ENCODE measurements around the gene NEB.

The NEB gene

DNA sequence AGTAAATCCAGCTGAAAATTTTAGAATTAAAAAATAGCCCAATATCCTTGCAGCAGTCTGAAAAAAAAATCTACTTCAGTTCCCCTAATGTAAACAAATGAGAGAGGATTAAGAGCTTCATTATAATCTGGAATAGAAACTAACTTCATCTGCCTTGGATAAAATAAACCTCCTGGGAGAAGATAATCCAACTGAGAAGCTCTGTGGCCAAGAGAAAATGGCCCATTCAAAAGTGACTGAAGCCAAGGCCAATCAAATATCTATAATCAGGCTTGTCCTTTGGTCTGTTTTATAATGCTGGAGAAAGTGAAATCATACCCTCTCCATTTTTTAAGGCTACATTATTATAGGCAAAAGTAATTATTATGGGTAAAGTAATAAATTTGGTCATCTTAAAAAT is 110.0 kb downstream of the NEB start:
- no peaks in the 10 kb centered on the region for H3K9me3 ChIP-seq (ENCODE audit: control insufficient read depth, insufficient read depth, low read length)
- H3K4me3 ChIP-seq (ENCODE audit: low read length) = no peak overlapping the region

GRCh38 chr2:151623631-151624030 is 110.6 kb downstream of the NEB start:
- H3K79me2 ChIP-seq (ENCODE audit: control insufficient read depth, low read length) = no peaks in the 10 kb centered on the region
- no peak overlapping the region for H3K4me3 ChIP-seq (ENCODE audit: low read length)
- no peaks in the 10 kb centered on the region for H3K9me2 ChIP-seq (replicated peaks; ENCODE audit: control insufficient read depth, low read length)
- no peak overlapping the region for H3K4me2 ChIP-seq (ENCODE audit: low read length)
- H3K9me3 ChIP-seq (ENCODE audit: control insufficient read depth, insufficient read depth, low read length) = no peaks in the 10 kb centered on the region
- H4K20me1 ChIP-seq (ENCODE audit: control insufficient read depth, insufficient read depth, low read depth, low read length) = no peaks in the 10 kb centered on the region
- no peak for TF ChIP-seq EZH2phosphoT487 (IDR thresholded peaks at IDR 0.05; ENCODE audit: borderline replicate concordance, low read length)
- TF ChIP-seq, protein P1, sequence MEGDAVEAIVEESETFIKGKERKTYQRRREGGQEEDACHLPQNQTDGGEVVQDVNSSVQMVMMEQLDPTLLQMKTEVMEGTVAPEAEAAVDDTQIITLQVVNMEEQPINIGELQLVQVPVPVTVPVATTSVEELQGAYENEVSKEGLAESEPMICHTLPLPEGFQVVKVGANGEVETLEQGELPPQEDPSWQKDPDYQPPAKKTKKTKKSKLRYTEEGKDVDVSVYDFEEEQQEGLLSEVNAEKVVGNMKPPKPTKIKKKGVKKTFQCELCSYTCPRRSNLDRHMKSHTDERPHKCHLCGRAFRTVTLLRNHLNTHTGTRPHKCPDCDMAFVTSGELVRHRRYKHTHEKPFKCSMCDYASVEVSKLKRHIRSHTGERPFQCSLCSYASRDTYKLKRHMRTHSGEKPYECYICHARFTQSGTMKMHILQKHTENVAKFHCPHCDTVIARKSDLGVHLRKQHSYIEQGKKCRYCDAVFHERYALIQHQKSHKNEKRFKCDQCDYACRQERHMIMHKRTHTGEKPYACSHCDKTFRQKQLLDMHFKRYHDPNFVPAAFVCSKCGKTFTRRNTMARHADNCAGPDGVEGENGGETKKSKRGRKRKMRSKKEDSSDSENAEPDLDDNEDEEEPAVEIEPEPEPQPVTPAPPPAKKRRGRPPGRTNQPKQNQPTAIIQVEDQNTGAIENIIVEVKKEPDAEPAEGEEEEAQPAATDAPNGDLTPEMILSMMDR (IDR thresholded peaks at IDR 0.05; ENCODE audit: low read depth, low read length, poor library complexity, severe bottlenecking) = no peak
- no peaks in the 10 kb centered on the region for H3F3A ChIP-seq (ENCODE audit: control insufficient read depth, insufficient read depth)
- no peaks in the 10 kb centered on the region for H3K36me3 ChIP-seq (ENCODE audit: control insufficient read depth, low read length)
- no peaks in the 10 kb centered on the region for H3K4me1 ChIP-seq (ENCODE audit: control insufficient read depth, low read length)
- no peak overlapping the region for H3K27ac ChIP-seq (ENCODE audit: low read depth, low read length)
- peaks cover 2% of the 10 kb centered on the region; the same call in 1 of the 2 replicates for H3K27me3 ChIP-seq (ENCODE audit: control insufficient read depth, low read length)

More for the DNA sequence above, 110.0 kb downstream of the NEB start:
- H3K36me3 ChIP-seq (ENCODE audit: control insufficient read depth, low read length) = no peaks in the 10 kb centered on the region
- no peaks in the 10 kb centered on the region for H4K20me1 ChIP-seq (ENCODE audit: control insufficient read depth, insufficient read depth, low read depth, low read length)
- no peaks in the 10 kb centered on the region for H3K4me1 ChIP-seq (ENCODE audit: control insufficient read depth, low read length)
- TF ChIP-seq, protein P1 (IDR thresholded peaks at IDR 0.05; ENCODE audit: low read depth, low read length, poor library complexity, severe bottlenecking) = no peak
- TF ChIP-seq EZH2phosphoT487 (IDR thresholded peaks at IDR 0.05; ENCODE audit: borderline replicate concordance, low read length) = no peak
- H3F3A ChIP-seq (ENCODE audit: control insufficient read depth, insufficient read depth) = no peaks in the 10 kb centered on the region
- H3K9me2 ChIP-seq (replicated peaks; ENCODE audit: control insufficient read depth, low read length) = no peaks in the 10 kb centered on the region
- H3K27ac ChIP-seq (ENCODE audit: low read depth, low read length) = no peak overlapping the region
- H3K4me2 ChIP-seq (ENCODE audit: low read length) = no peak overlapping the region
- peaks cover 2% of the 10 kb centered on the region; the same call in 1 of the 2 replicates for H3K27me3 ChIP-seq (ENCODE audit: control insufficient read depth, low read length)
- no peaks in the 10 kb centered on the region for H3K79me2 ChIP-seq (ENCODE audit: control insufficient read depth, low read length)

- Histone ChIP-seq H3K27me3 (ENCODE audit: control insufficient read depth, low read length) (peaks cover 2% of the 10 kb centered on the region; the same call in 1 of the 2 replicates), H3K9me2 (replicated peaks; ENCODE audit: control insufficient read depth, low read length) (no peaks in the 10 kb centered on the region), H3K79me2 (ENCODE audit: control insufficient read depth, low read length) (no peaks in the 10 kb centered on the region), H3K4me3 (ENCODE audit: low read length) (no peak overlapping the region), H3K27ac (ENCODE audit: low read depth, low read length) (no peak overlapping the region), H3K36me3 (ENCODE audit: control insufficient read depth, low read length) (no peaks in the 10 kb centered on the region), H4K20me1 (ENCODE audit: control insufficient read depth, insufficient read depth, low read depth, low read length) (no peaks in the 10 kb centered on the region), H3K4me1 (ENCODE audit: control insufficient read depth, low read length) (no peaks in the 10 kb centered on the region), H3K4me2 (ENCODE audit: low read length) (no peak overlapping the region), H3K9me3 (ENCODE audit: control insufficient read depth, insufficient read depth, low read length) (no peaks in the 10 kb centered on the region), H3F3A (ENCODE audit: control insufficient read depth, insufficient read depth) (no peaks in the 10 kb centered on the region)
- TF ChIP-seq EZH2phosphoT487 (IDR thresholded peaks at IDR 0.05; ENCODE audit: borderline replicate concordance, low read length) = no peak
- TF ChIP-seq, protein P1 (IDR thresholded peaks at IDR 0.05; ENCODE audit: low read depth, low read length, poor library complexity, severe bottlenecking) = no peak
These were observed 113.5 kb downstream of the NEB start for GRCh38 chr2:151620761-151621160.
